ENCODE results near the gene NFIA.

DNA sequence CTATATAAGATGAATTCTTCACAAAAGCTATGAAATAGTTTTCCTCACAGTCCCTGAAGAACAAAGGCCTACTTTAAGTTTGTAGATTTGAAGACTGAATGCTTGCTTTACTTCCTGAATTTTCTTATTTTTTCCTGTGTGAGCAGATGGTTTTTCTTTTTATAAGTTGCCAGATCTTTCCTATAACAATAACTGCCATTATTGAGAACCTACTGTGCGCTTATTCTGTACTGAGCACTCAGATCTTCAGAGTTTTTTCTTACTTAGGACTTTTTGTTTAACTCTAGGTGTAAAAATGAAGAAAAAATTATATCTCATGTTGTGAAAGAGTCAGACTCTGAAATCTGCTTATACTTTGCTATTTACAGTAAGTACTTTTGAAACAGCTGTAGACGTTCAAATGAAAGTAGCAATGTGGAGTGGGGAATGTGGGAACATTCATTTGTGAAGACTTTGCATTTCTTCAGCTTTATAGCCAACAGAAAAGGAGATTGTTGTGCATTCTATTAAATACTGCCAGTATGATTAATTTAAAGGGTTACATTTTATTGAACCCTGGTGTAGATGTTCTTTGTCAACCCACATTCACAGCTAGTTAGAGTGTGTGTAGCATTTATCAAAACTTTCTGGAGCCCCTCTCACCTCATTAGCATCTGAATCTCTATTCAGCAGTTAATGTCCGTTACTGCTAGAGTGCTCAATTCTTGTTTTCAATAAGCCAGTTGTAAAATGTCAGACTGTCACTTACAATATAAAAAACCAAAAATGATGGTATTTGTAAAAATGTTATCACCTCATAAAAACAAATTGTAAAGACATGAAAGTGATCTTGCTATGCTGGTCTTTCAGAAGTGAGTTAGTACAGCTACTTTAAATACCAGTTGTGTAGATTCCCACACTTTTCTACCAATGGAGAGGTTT lies 29.0 kb downstream of the NFIA start:
- TF ChIP-seq POLR2A (IDR thresholded peaks at IDR 0.05; ENCODE audit: low read depth, low read length), result no peak
- TF ChIP-seq POLR2AphosphoS5 (IDR thresholded peaks at IDR 0.05; ENCODE audit: low read depth, low read length), result no peak

All from GM12892 (cell line).